ENCODE measurements around the gene CDYL. TPM values are rescaled to one million over a fixed set of nuclear protein-coding genes. Genes with fewer than 3 reads are reported as not detected.
"Not testable (repeated sequence)": the region's sequence is repeated elsewhere in the genome, so short reads cannot be mapped to it uniquely, and the experiment has no call there.

Gene CDYL
- total RNA-seq, 4 donors from 2014 or later = 32.1 to 61.4 (median 39.0) TPM

- intact Hi-C loops (cut with DNase I; ENCODE audit: low total_unique reads) = no loop called here
- WGBS, 2 donors = 1% methylated on average over 35 to 37 of the region's 64 CpGs
- peak; percentile 95 to 99 for DNase-seq (ENCODE audit: low spot score in 2 of 2)
- TF ChIP-seq POLR2A (IDR thresholded peaks at IDR 0.05) (no peak), CTCF (IDR thresholded peaks at IDR 0.05) (peak in 1 of 3 donors; percentile 81)
- H3K4me3 ChIP-seq (ENCODE audit: low read depth, poor library complexity, severe bottlenecking) = peak within 1 kb of the TSS; percentile 42
These were observed 227.6 kb downstream of the CDYL start, which contains the start of gene RPP40 for GRCh38 chr6:5003604-5004372. RPP40 (minus strand) TSS chr6:5004037; CDS start chr6:5004002, 35 bp downstream.

- 43 to 45% methylated on average over 12 of the region's 12 CpGs for WGBS, 2 donors
- DNase-seq (ENCODE audit: low spot score in 2 of 2) = peak in 1 of 2 donors; percentile 49
- peak overlapping the region; percentile 31 for H3K4me3 ChIP-seq (ENCODE audit: low read depth, poor library complexity, severe bottlenecking)
- TF ChIP-seq POLR2A (IDR thresholded peaks at IDR 0.05) = no peak
- no peak for TF ChIP-seq CTCF (IDR thresholded peaks at IDR 0.05)
- intact Hi-C loops (cut with DNase I; ENCODE audit: low total_unique reads) = no loop called here
These were observed 228.3 kb downstream of the CDYL start for GRCh38 chr6:5004373-5005037.

GRCh38 chr6:5005038-5005433, 228.8 kb downstream of the CDYL start:
- intact Hi-C loops (cut with DNase I; ENCODE audit: low total_unique reads); DNase-seq (ENCODE audit: low spot score in 2 of 2); H3K4me3 ChIP-seq (ENCODE audit: low read depth, poor library complexity, severe bottlenecking): not testable (repeated sequence)
- 88 to 90% methylated on average over 5 of the region's 5 CpGs for WGBS, 2 donors

Other genes starting within 250 kb of the CDYL start
- gene RPP40, start 227.6 kb downstream of the CDYL start, total RNA-seq = 10 to 100 TPM in 1 of 4 donors, 1 to 10 TPM in 3; 3.4 to 12.3 (median 6.8) TPM

All from lower leg skin (tissue), 4 donors.